Transverse colon (tissue), 3 donors: ENCODE results near the gene UNC5C.

Experiments
- CTCF ChIP-seq, 5 experiments: fragments of 200-600 bp in 3 of 5; fragments of 450-650 bp in 2 of 5; sonication (generic) in 3 of 5; IDR thresholded peaks; 1 replicate in 2 of 5; 2 replicates in 3 of 5; pipeline ENCODE4 v1.5.1; 2016 to 2017; ENCODE audit warnings: antibody characterized with exemption in 5 of 5, inconsistent platforms in 3 of 5, mild to moderate bottlenecking in 2 of 5, moderate library complexity in 1 of 5
- POLR2A ChIP-seq: fragments of 450-650 bp; IDR thresholded peaks from one replicate; pipeline ENCODE4 v1.6.1; 2016; ENCODE audit warnings: antibody characterized with exemption, mild to moderate bottlenecking, moderate library complexity

- TF ChIP-seq CTCF (IDR thresholded peaks at IDR 0.05) (no peak), POLR2A (no peak)
These were observed 229.6 kb downstream of the UNC5C start for GRCh38 chr4:95319169-95319568.
